ENCODE measurements around the gene ATF3. TPM values are rescaled to one million over a fixed set of nuclear protein-coding genes. Genes with fewer than 3 reads are reported as not detected.

The ATF3 gene
- total RNA-seq, 5 donors from 2014 or later (not counting 1 experiment from before 2014, with no cell fraction given) = 1.5 to 20.1 (median 3.1) TPM

- no peaks in the 10 kb centered on the region for H3K9me3 Mint-ChIP-seq
- Histone ChIP-seq H3K27ac (ENCODE audit: low read length) (no peak overlapping the region), H3K27me3 (replicated peaks in 1 of 2; ENCODE audit: control insufficient read depth in 2 of 2, extremely low read depth in 1 of 2, insufficient read depth in 2 of 2, low read length in 1 of 2) (peaks cover 0 to 3% of the 10 kb centered on the region in 2 experiments), H3K36me3 (ENCODE audit: control insufficient read depth in 2 of 2, extremely low read depth in 1 of 2, insufficient read depth in 1 of 2, low read length in 1 of 2) (no peaks in the 10 kb centered on the region), H3K4me1 (ENCODE audit: control insufficient read depth in 1 of 2, extremely low read depth in 1 of 2, insufficient read depth in 2 of 2, low read length in 2 of 2) (peaks cover 6 to 10% of the 10 kb centered on the region in 2 experiments), H3K4me3 (ENCODE audit: control insufficient read depth in 1 of 2, extremely low read depth in 1 of 2, low read length in 1 of 2) (no peak overlapping the region), H3K9me3 (no peaks in the 10 kb centered on the region)
- no peak for ATAC-seq (replicated peaks in 1 of 4)
- no peak for DNase-seq
- H3K27me3 Mint-ChIP-seq = peaks cover 22 to 25% of the 10 kb centered on the region in 2 donors
- H3K36me3 Mint-ChIP-seq = no peaks in the 10 kb centered on the region
- POLR2A ChIA-PET = interaction anchor here (0.5 to 2.0 kb wide), 3 partner anchors 12 to 146 kb away, joined by 3 to 15 read pairs (median 11); partner anchors contain the start of gene ATF3 (in 1 of the 2)
- peaks cover 16 to 17% (median 17%) of the 10 kb centered on the region in 3 donors for H3K4me1 Mint-ChIP-seq
- H3K4me3 Mint-ChIP-seq = peak overlapping the region in 2 of 3 donors; percentile 59 to 76
- CTCF ChIA-PET = interaction anchor here (0.6 to 1.5 kb wide), 8 partner anchors 10 to 524 kb away, joined by 3 to 6 read pairs (median 3); no protein-coding TSS in a partner anchor
- WGBS (ENCODE audit: insufficient coverage) = no CpG with 5 or more reads among the region's 3 CpGs
- peak overlapping the region; percentile 85 to 88 for H3K27ac Mint-ChIP-seq
These were observed 11.8 kb upstream of the ATF3 start for GRCh38 chr1:212596798-212597197.

GRCh38 chr1:212597487-212597886, 11.1 kb upstream of the ATF3 start:
- Histone ChIP-seq H3K9me3 (no peaks in the 10 kb centered on the region), H3K4me1 (ENCODE audit: control insufficient read depth in 1 of 2, extremely low read depth in 1 of 2, insufficient read depth in 2 of 2, low read length in 2 of 2) (peaks cover 6 to 10% of the 10 kb centered on the region in 2 experiments), H3K27me3 (replicated peaks in 1 of 2; ENCODE audit: control insufficient read depth in 2 of 2, extremely low read depth in 1 of 2, insufficient read depth in 2 of 2, low read length in 1 of 2) (peaks cover 2 to 7% of the 10 kb centered on the region in 2 experiments), H3K27ac (ENCODE audit: low read length) (no peak overlapping the region), H3K4me3 (ENCODE audit: control insufficient read depth in 1 of 2, extremely low read depth in 1 of 2, low read length in 1 of 2) (no peak overlapping the region), H3K36me3 (ENCODE audit: control insufficient read depth in 2 of 2, extremely low read depth in 1 of 2, insufficient read depth in 1 of 2, low read length in 1 of 2) (no peaks in the 10 kb centered on the region)
- Mint-ChIP-seq H3K27me3 (peaks cover 26 to 28% of the 10 kb centered on the region in 2 donors), H3K27ac (peak overlapping the region in 1 of 2 donors; percentile 0), H3K4me3 (no peak overlapping the region), H3K4me1 (peaks cover 16 to 17% (median 17%) of the 10 kb centered on the region in 3 donors), H3K36me3 (no peaks in the 10 kb centered on the region), H3K9me3 (no peaks in the 10 kb centered on the region)
- ATAC-seq (replicated peaks in 1 of 4) = no peak
- CTCF ChIA-PET = interaction anchor here (1.1 to 1.5 kb wide), 3 partner anchors 9 to 30 kb away, joined by 3 to 6 read pairs (median 6); no protein-coding TSS in a partner anchor
- DNase-seq = no peak
- POLR2A ChIA-PET = interaction anchor here in 1 of 2 donors (2.0 kb wide), 1 partner anchor 11 kb away, joined by 15 read pairs; the partner anchor contains the start of gene ATF3
- 100% methylated on average over 1 of the region's 4 CpGs for WGBS (ENCODE audit: insufficient coverage)

GRCh38 chr1:212600071-212600915, 8.3 kb upstream of the ATF3 start:
- DNase-seq (no peak), ATAC-seq (replicated peaks in 1 of 4) (no peak)
- Histone ChIP-seq H3K27me3 (replicated peaks in 1 of 2; ENCODE audit: control insufficient read depth in 2 of 2, extremely low read depth in 1 of 2, insufficient read depth in 2 of 2, low read length in 1 of 2) (peaks cover 9 to 16% of the 10 kb centered on the region in 2 experiments), H3K9me3 (no peaks in the 10 kb centered on the region), H3K27ac (ENCODE audit: low read length) (no peak overlapping the region), H3K4me1 (ENCODE audit: control insufficient read depth in 1 of 2, extremely low read depth in 1 of 2, insufficient read depth in 2 of 2, low read length in 2 of 2) (peaks cover 6 to 9% of the 10 kb centered on the region in 2 experiments), H3K36me3 (ENCODE audit: control insufficient read depth in 2 of 2, extremely low read depth in 1 of 2, insufficient read depth in 1 of 2, low read length in 1 of 2) (no peaks in the 10 kb centered on the region), H3K4me3 (ENCODE audit: control insufficient read depth in 1 of 2, extremely low read depth in 1 of 2, low read length in 1 of 2) (no peak overlapping the region)
- Mint-ChIP-seq H3K4me3 (no peak overlapping the region), H3K27me3 (peaks cover 42 to 48% of the 10 kb centered on the region in 2 donors), H3K27ac (no peak overlapping the region), H3K4me1 (peaks cover 16 to 17% (median 17%) of the 10 kb centered on the region in 3 donors), H3K9me3 (no peaks in the 10 kb centered on the region), H3K36me3 (no peaks in the 10 kb centered on the region)
- ChIA-PET CTCF (no interaction called here), POLR2A (interaction anchor here in 1 of 2 donors (0.6 kb wide), 1 partner anchor 68 kb away, joined by 4 read pairs; no protein-coding TSS in a partner anchor)
- 86% methylated on average over 8 of the region's 11 CpGs for WGBS (ENCODE audit: insufficient coverage)

GRCh38 chr1:212600980-212601379, 7.6 kb upstream of the ATF3 start:
- no CpG with 5 or more reads among the region's 2 CpGs for WGBS (ENCODE audit: insufficient coverage)
- Mint-ChIP-seq H3K27me3 (peaks cover 49 to 55% of the 10 kb centered on the region in 2 donors), H3K9me3 (no peaks in the 10 kb centered on the region), H3K36me3 (no peaks in the 10 kb centered on the region), H3K4me3 (no peak overlapping the region), H3K27ac (no peak overlapping the region), H3K4me1 (peaks cover 12 to 13% (median 13%) of the 10 kb centered on the region in 3 donors)
- Histone ChIP-seq H3K27me3 (replicated peaks in 1 of 2; ENCODE audit: control insufficient read depth in 2 of 2, extremely low read depth in 1 of 2, insufficient read depth in 2 of 2, low read length in 1 of 2) (peaks cover 13 to 20% of the 10 kb centered on the region in 2 experiments), H3K9me3 (no peaks in the 10 kb centered on the region), H3K27ac (ENCODE audit: low read length) (no peak overlapping the region), H3K36me3 (ENCODE audit: control insufficient read depth in 2 of 2, extremely low read depth in 1 of 2, insufficient read depth in 1 of 2, low read length in 1 of 2) (no peaks in the 10 kb centered on the region), H3K4me1 (ENCODE audit: control insufficient read depth in 1 of 2, extremely low read depth in 1 of 2, insufficient read depth in 2 of 2, low read length in 2 of 2) (peaks cover 3 to 5% of the 10 kb centered on the region in 2 experiments), H3K4me3 (ENCODE audit: control insufficient read depth in 1 of 2, extremely low read depth in 1 of 2, low read length in 1 of 2) (no peak overlapping the region)
- ATAC-seq (replicated peaks in 1 of 4) (no peak), DNase-seq (no peak)
- CTCF ChIA-PET = interaction anchor here in 1 of 2 donors (0.6 kb wide), 1 partner anchor 12 kb away, joined by 4 read pairs; no protein-coding TSS in a partner anchor
- POLR2A ChIA-PET = interaction anchor here in 1 of 2 donors (0.5 to 0.6 kb wide), 2 partner anchors 11 to 69 kb away, joined by 3 to 4 read pairs; no protein-coding TSS in a partner anchor

DNA sequence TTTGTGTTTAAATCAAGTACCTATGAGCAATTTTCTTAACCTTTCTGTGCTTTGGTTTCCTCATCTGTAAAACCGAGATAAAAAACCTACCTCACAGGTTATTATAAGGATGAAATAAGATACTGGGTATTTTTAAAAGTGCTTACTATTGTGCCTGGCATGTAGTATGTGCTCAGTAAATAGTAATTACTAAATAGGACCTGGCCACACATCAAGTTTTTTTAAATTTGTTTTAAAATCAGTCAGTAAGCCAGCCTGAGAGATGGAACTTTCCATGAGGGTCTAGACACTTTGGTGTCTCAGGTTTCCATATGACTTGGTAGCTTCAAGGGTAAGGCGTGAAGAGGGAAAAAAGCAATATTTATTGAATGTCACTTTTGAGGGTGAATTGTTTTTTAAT, 7.0 kb upstream of the ATF3 start:
- Histone ChIP-seq H3K4me3 (ENCODE audit: control insufficient read depth in 1 of 2, extremely low read depth in 1 of 2, low read length in 1 of 2) (no peak overlapping the region), H3K36me3 (ENCODE audit: control insufficient read depth in 2 of 2, extremely low read depth in 1 of 2, insufficient read depth in 1 of 2, low read length in 1 of 2) (no peaks in the 10 kb centered on the region), H3K27me3 (replicated peaks in 1 of 2; ENCODE audit: control insufficient read depth in 2 of 2, extremely low read depth in 1 of 2, insufficient read depth in 2 of 2, low read length in 1 of 2) (peaks cover 18 to 26% of the 10 kb centered on the region in 2 experiments), H3K27ac (ENCODE audit: low read length) (no peak overlapping the region), H3K9me3 (no peaks in the 10 kb centered on the region), H3K4me1 (ENCODE audit: control insufficient read depth in 1 of 2, extremely low read depth in 1 of 2, insufficient read depth in 2 of 2, low read length in 2 of 2) (peaks cover 4 to 5% of the 10 kb centered on the region in 2 experiments)
- ATAC-seq (replicated peaks in 1 of 4) (no peak), DNase-seq (no peak)
- no peaks in the 10 kb centered on the region for H3K36me3 Mint-ChIP-seq
- peaks cover 9 to 13% (median 11%) of the 10 kb centered on the region in 3 donors for H3K4me1 Mint-ChIP-seq
- ChIA-PET CTCF (interaction anchor here in 1 of 2 donors (0.6 kb wide), 1 partner anchor 12 kb away, joined by 4 read pairs; no protein-coding TSS in a partner anchor), POLR2A (interaction anchor here in 1 of 2 donors (0.5 kb wide), 1 partner anchor 11 kb away, joined by 3 read pairs; no protein-coding TSS in a partner anchor)
- WGBS (ENCODE audit: insufficient coverage) = no CpG with 5 or more reads among the region's 2 CpGs
- H3K9me3 Mint-ChIP-seq = no peaks in the 10 kb centered on the region
- H3K4me3 Mint-ChIP-seq = no peak overlapping the region
- H3K27ac Mint-ChIP-seq = no peak overlapping the region
- H3K27me3 Mint-ChIP-seq = peaks cover 53 to 60% of the 10 kb centered on the region in 2 donors
